H1 (cell line): Measurements from ENCODE around the gene MEGF11. TPM values are rescaled to one million over a fixed set of nuclear protein-coding genes. Genes with fewer than 3 reads are reported as not detected.

Experiments
- CTCF ChIA-PET: fragments of 300-600 bp; sonication (Branson Sonifier 250); formaldehyde crosslinking; loops from one replicate; lab custom pipeline; 2021; ENCODE audit not compliant: partially characterized antibody; lab: Charles Lee
- POLR2A ChIA-PET: fragments of 300-600 bp; sonication (Branson Sonifier 250); formaldehyde crosslinking; loops from one replicate; lab custom pipeline; 2021; ENCODE audit warnings: inconsistent platforms; ENCODE audit not compliant: partially characterized antibody; lab: Charles Lee
- DNase-seq, 2 experiments: peaks; one replicate each; pipeline versions ENCODE4 v3.0.0 to v3.0.0-alpha.2; 2010 to 2022; ENCODE audit warnings: low spot score in 2 of 2, low read depth in 1 of 2, mixed read lengths in 1 of 2
- FAIRE-seq: peaks from 2 replicates; lab custom pipeline; 2011; peaks lifted over from hg19 to GRCh38; lab: Jason Lieb, UNC
- H2AFZ ChIP-seq: 2 replicates; pipeline ENCODE4 v1.8.1; 2012; ENCODE audit warnings: low read length, inconsistent platforms
- H2AK5ac ChIP-seq: 2 replicates; pipeline ENCODE4 v1.6.1; 2013; ENCODE audit warnings: low read depth, low read length
- H2BK120ac ChIP-seq: replicated peaks from 2 replicates; pipeline ENCODE3; 2013; ENCODE audit warnings: low read depth, low read length, inconsistent platforms
- H2BK12ac ChIP-seq: 2 replicates; pipeline ENCODE4 v1.6.1; 2013; ENCODE audit warnings: low read depth, low read length
- H2BK15ac ChIP-seq: 2 replicates; pipeline ENCODE4 v1.6.1; 2013; ENCODE audit warnings: low read length
- H2BK20ac ChIP-seq: 2 replicates; pipeline ENCODE4 v1.6.1; 2013; ENCODE audit warnings: low read length
- H2BK5ac ChIP-seq: 2 replicates; pipeline ENCODE4 v1.6.1; 2013; ENCODE audit warnings: low read depth, low read length
- H3K14ac ChIP-seq: 2 replicates; pipeline ENCODE4 v1.6.1; 2013; ENCODE audit warnings: inconsistent platforms; ENCODE audit not compliant: insufficient read length
- H3K18ac ChIP-seq: 2 replicates; pipeline ENCODE4 v1.6.1; 2013; ENCODE audit warnings: low read length; ENCODE audit errors: extremely low read depth
- H3K23ac ChIP-seq: 2 replicates; pipeline ENCODE4 v1.6.1; 2013; ENCODE audit warnings: inconsistent platforms; ENCODE audit not compliant: insufficient read length
- H3K23me2 ChIP-seq: 2 replicates; pipeline ENCODE4 v1.6.1; 2013; ENCODE audit warnings: low read depth, low read length
- H3K27ac ChIP-seq: 2 replicates; pipeline ENCODE4 v1.6.1; 2011; ENCODE audit warnings: low read depth, low read length, inconsistent platforms
- H3K27me3 ChIP-seq, 4 experiments: replicated peaks in 1 of 4; 1 replicate in 1 of 4; 2 replicates in 3 of 4; pipeline versions ENCODE4 v1.6.1 to v1.8.1; 2011 to 2013; ENCODE audit warnings: low read length in 3 of 4, mild to moderate bottlenecking in 3 of 4, inconsistent platforms in 2 of 4, mixed read lengths in 2 of 4, moderate library complexity in 1 of 4; ENCODE audit not compliant: control insufficient read depth in 3 of 4, insufficient read depth in 3 of 4; ENCODE audit errors: extremely low read depth in 1 of 4
- H3K36me3 ChIP-seq, 4 experiments: 2 replicates each; pipeline versions ENCODE4 v1.6.1 to v1.8.1; 2011 to 2013; ENCODE audit warnings: mild to moderate bottlenecking in 4 of 4, low read length in 3 of 4, moderate library complexity in 2 of 4, control low read depth in 1 of 4, inconsistent platforms in 1 of 4; ENCODE audit not compliant: insufficient read depth in 4 of 4, control insufficient read depth in 2 of 4
- H3K4ac ChIP-seq: replicated peaks from 2 replicates; pipeline ENCODE3; 2013; ENCODE audit warnings: low read length, low read depth, mixed read lengths, inconsistent platforms; ENCODE audit not compliant: insufficient read length
- H3K4me1 ChIP-seq, 4 experiments: replicated peaks in 1 of 4; 1 replicate in 1 of 4; 2 replicates in 3 of 4; pipeline versions ENCODE4 v1.6.1 to v1.8.1; 2011 to 2013; ENCODE audit warnings: low read length in 3 of 4, inconsistent platforms in 2 of 4, mixed read lengths in 1 of 4; ENCODE audit not compliant: insufficient read depth in 4 of 4, control insufficient read depth in 3 of 4
- H3K4me2 ChIP-seq, 2 experiments: 2 replicates each; pipeline versions ENCODE4 v1.6.1 to v1.8.1; 2011 to 2013; ENCODE audit warnings: low read depth in 2 of 2, low read length in 2 of 2, control low read depth in 1 of 2, inconsistent platforms in 1 of 2, mild to moderate bottlenecking in 1 of 2; ENCODE audit not compliant: insufficient read depth in 1 of 2
- H3K4me3 ChIP-seq, 4 experiments: fragments of 200-600, 300-600 bp in 1 of 4; sonication (generic), shearing (Covaris generic), sonication (Bioruptor Twin) in 1 of 4; 2 replicates each; pipeline versions ENCODE4 v1.5.1 to v1.8.1; 2011 to 2016; ENCODE audit warnings: low read length in 4 of 4, low read depth in 3 of 4, control low read depth in 2 of 4, inconsistent platforms in 2 of 4, mild to moderate bottlenecking in 2 of 4, mixed read lengths in 1 of 4, moderate library complexity in 1 of 4; ENCODE audit not compliant: insufficient read depth in 2 of 4; ENCODE audit errors: extremely low read depth in 1 of 4
- H3K56ac ChIP-seq: replicated peaks from 2 replicates; pipeline ENCODE3; 2013; ENCODE audit warnings: low read depth, mild to moderate bottlenecking, mixed read lengths, low read length, inconsistent platforms; ENCODE audit not compliant: insufficient read length
- H3K79me1 ChIP-seq: 2 replicates; pipeline ENCODE4 v1.6.1; 2013; ENCODE audit warnings: low read depth, low read length, control low read depth
- H3K79me2 ChIP-seq, 2 experiments: 2 replicates each; pipeline versions ENCODE4 v1.6.1 to v1.8.1; 2012 to 2013; ENCODE audit warnings: low read length in 2 of 2, mild to moderate bottlenecking in 2 of 2, inconsistent platforms in 1 of 2; ENCODE audit not compliant: insufficient read depth in 2 of 2, control insufficient read depth in 1 of 2
- H3K9ac ChIP-seq, 4 experiments: replicated peaks in 1 of 4; 1 replicate in 1 of 4; 2 replicates in 3 of 4; pipeline versions ENCODE4 v1.6.1 to v1.8.1; 2011 to 2013; ENCODE audit warnings: low read depth in 3 of 4, low read length in 3 of 4, control low read depth in 2 of 4, mild to moderate bottlenecking in 2 of 4, moderate library complexity in 2 of 4, inconsistent platforms in 1 of 4; ENCODE audit errors: extremely low read depth in 1 of 4
- H3K9me3 ChIP-seq, 2 experiments: 2 replicates each; pipeline versions ENCODE4 v1.6.1 to v1.8.1; 2012 to 2013; ENCODE audit warnings: mild to moderate bottlenecking in 2 of 2, moderate library complexity in 2 of 2, control low read depth in 1 of 2, inconsistent platforms in 1 of 2, low read depth in 1 of 2, low read length in 1 of 2, mixed read lengths in 1 of 2; ENCODE audit not compliant: insufficient read depth in 2 of 2
- H4K20me1 ChIP-seq, 2 experiments: replicated peaks in 1 of 2; 2 replicates each; pipeline versions ENCODE3 to v1.8.1; 2011 to 2013; ENCODE audit warnings: inconsistent platforms in 2 of 2, low read length in 2 of 2, mild to moderate bottlenecking in 1 of 2; ENCODE audit not compliant: insufficient read depth in 2 of 2, control insufficient read depth in 1 of 2
- H4K5ac ChIP-seq: 2 replicates; pipeline ENCODE4 v1.6.1; 2013; ENCODE audit warnings: low read length, low read depth, mixed read lengths, inconsistent platforms; ENCODE audit not compliant: insufficient read length
- H4K8ac ChIP-seq: 2 replicates; pipeline ENCODE4 v1.8.0; 2013; ENCODE audit warnings: mild to moderate bottlenecking, moderate library complexity, low read length, inconsistent platforms; ENCODE audit not compliant: insufficient read depth; ENCODE audit errors: extremely low read depth
- H4K91ac ChIP-seq: replicated peaks from 2 replicates; pipeline ENCODE3; 2013; ENCODE audit warnings: low read length, mixed read lengths, inconsistent platforms; ENCODE audit not compliant: insufficient read length
- ATF2 ChIP-seq: IDR thresholded peaks from 2 replicates; pipeline ENCODE4 v1.6.1; 2012; ENCODE audit warnings: low read length, inconsistent platforms
- CHD2 ChIP-seq: IDR thresholded peaks from 2 replicates; pipeline ENCODE4 v1.6.1; 2012; ENCODE audit warnings: low read length, improper control_type of control experiment
- GTF2F1 ChIP-seq: IDR thresholded peaks from 2 replicates; pipeline ENCODE4 v1.6.1; 2012; ENCODE audit warnings: low read depth, low read length, improper control_type of control experiment, borderline replicate concordance
- RAD21 ChIP-seq, 2 experiments: IDR thresholded peaks in 1 of 2; conservative IDR thresholded peaks in 1 of 2; 2 replicates each; pipeline ENCODE4 v1.6.1; 2011; ENCODE audit warnings: low read depth in 2 of 2, low read length in 2 of 2, improper control_type of control experiment in 1 of 2, inconsistent platforms in 1 of 2, mild to moderate bottlenecking in 1 of 2, moderate library complexity in 1 of 2
- RNF2 ChIP-seq: fragments of 200-900, 300-1000 bp; sonication (generic); IDR thresholded peaks from 2 replicates; pipeline ENCODE4 v1.7.1; 2016; ENCODE audit warnings: borderline replicate concordance, low read depth, mild to moderate bottlenecking, antibody characterized with exemption, low read length; ENCODE audit not compliant: poor library complexity, severe bottlenecking; ENCODE audit errors: missing control alignments
- WGBS, 2 experiments: shearing (Covaris generic) in 1 of 2; methylation state at CpG; one replicate each; pipeline versions ENCODE4 v1.1.6 to v1.1.7; 2013 to 2015; ENCODE audit warnings: low lambda C conversion rate in 2 of 2, mixed read lengths in 2 of 2, inconsistent platforms in 1 of 2, low coverage in 1 of 2, missing lambda C conversion rate in 1 of 2; ENCODE audit not compliant: insufficient replicate concordance in 2 of 2, insufficient coverage in 1 of 2, insufficient read length in 1 of 2; ENCODE audit errors: extremely low coverage in 1 of 2, missing lambda C conversion rate in 1 of 2; 5-methylcytosine and 5-hydroxymethylcytosine counted together
- polyA plus RNA-seq, 7 experiments: library from polyadenylated mRNA; depleted of rRNA in 3 of 7; stranded (reverse) in 5 of 7; unstranded in 2 of 7; fragments of >200 nt in 5 of 7; fragments of 200-250 nt in 2 of 7; gene quantifications; 1 replicate in 5 of 7; 2 replicates in 1 of 7; 4 replicates in 1 of 7; pipeline versions ENCODE4 v1.2.1 to v1.2.3, GENCODE V29; 2011 to 2013; ENCODE audit warnings: missing spikeins in 2 of 7, mixed read lengths in 2 of 7
- total RNA-seq: library from RNA; stranded (reverse); fragmentation: NEBNext Ultra II Directional; extraction: Animal tissue kit (Norgen Biotek cat#: 25700); gene quantifications from 2 replicates; pipeline ENCODE4 v1.2.1, GENCODE V29; 2021

The MEGF11 gene
- total and polyA plus RNA-seq, 2 of the 8 experiments (the other 6 are each of a cell fraction or from before 2014, with no cell fraction given), result 4.4 to 4.8 TPM

- H3K18ac ChIP-seq, result no peak overlapping the region
- H3K4me1 ChIP-seq, result no peaks in the 10 kb centered on the region
- CTCF ChIA-PET, result interaction anchor here (1.0 kb wide), 1 partner anchor 248 kb away, joined by 3 read pairs; no protein-coding TSS in a partner anchor
- FAIRE-seq, result peak; percentile 39
- peaks cover 3% of the 10 kb centered on the region; the same call in 1 of the 2 replicates for H3K79me1 ChIP-seq
- H3K27me3 ChIP-seq, result no peaks in the 10 kb centered on the region
- no peaks in the 10 kb centered on the region for H3K79me2 ChIP-seq
- H2AFZ ChIP-seq, result no peak overlapping the region
- no peaks in the 10 kb centered on the region for H3K9me3 ChIP-seq
- H4K20me1 ChIP-seq, result peaks cover 1 to 2% of the 10 kb centered on the region in 2 experiments
- H2BK15ac ChIP-seq, result no peak overlapping the region
- no peaks in the 10 kb centered on the region for H3K23me2 ChIP-seq
- no peak overlapping the region for H3K9ac ChIP-seq
- no peak overlapping the region for H2AK5ac ChIP-seq
- no peak overlapping the region for H3K27ac ChIP-seq
- H3K23ac ChIP-seq, result no peak overlapping the region
- H2BK20ac ChIP-seq, result no peak overlapping the region
- no peak for DNase-seq
- no peak overlapping the region for H2BK12ac ChIP-seq
- H3K4ac ChIP-seq, result no peak overlapping the region
- no peak overlapping the region for H2BK120ac ChIP-seq
- H3K36me3 ChIP-seq, result peaks cover 3 to 45% (median 18%) of the 10 kb centered on the region in 4 experiments; a peak in 7 of 8 replicates
- H3K4me3 ChIP-seq, result no peak overlapping the region
- H2BK5ac ChIP-seq, result no peak overlapping the region
- WGBS, 2 experiments, result 87% methylated on average over 4 of the region's 4 CpGs; no CpG with 5 or more reads in 1 of the 2 experiments
- no peak overlapping the region for H3K56ac ChIP-seq
- H4K8ac ChIP-seq, result no peak overlapping the region
- no peak overlapping the region for H4K91ac ChIP-seq
- H4K5ac ChIP-seq, result no peak overlapping the region
- POLR2A ChIA-PET, result no interaction called here
- no peak overlapping the region for H3K4me2 ChIP-seq
- no peak overlapping the region for H3K14ac ChIP-seq
- TF ChIP-seq RNF2, result no peak
- TF ChIP-seq RAD21 (IDR thresholded peaks at IDR 0.05 in 1 of 2, conservative IDR thresholded peaks at IDR 0.05 in 1 of 2; ENCODE audit: low read depth in 2 of 2, low read length in 2 of 2), result no peak
- TF ChIP-seq ATF2, result no peak
- TF ChIP-seq GTF2F1, result no peak
- TF ChIP-seq CHD2, result no peak
Observed at GRCh38 chr15:65885668-65886218, 367.8 kb downstream of the MEGF11 start.
